ENCODE measurements around the gene MYO5C.

Gene MYO5C

GRCh38 chr15:52196891-52197290, 98.7 kb downstream of the MYO5C start:
- Histone ChIP-seq H3K36me3 (replicated peaks) (no peaks in the 10 kb centered on the region), H3K4me3 (ENCODE audit: low read depth, low read length) (no peak overlapping the region)
- in situ Hi-C loops (cut with HindIII; ENCODE audit: low pct_ligation_motif_present, low sequenced_read_pairs): no loop called here

GRCh38 chr15:52193791-52194190, 101.8 kb downstream of the MYO5C start:
- no peak for DNase-seq
- no peak for TF ChIP-seq CTCF (IDR thresholded peaks at IDR 0.05; ENCODE audit: low read depth, low read length, missing control alignments)
- Histone ChIP-seq H3K27me3 (replicated peaks) (no peaks in the 10 kb centered on the region), H3K4me3 (ENCODE audit: low read depth, low read length) (no peak overlapping the region), H3K36me3 (replicated peaks) (no peaks in the 10 kb centered on the region), H3K27ac (no peak overlapping the region)
- in situ Hi-C loops (cut with HindIII; ENCODE audit: low pct_ligation_motif_present, low sequenced_read_pairs): no loop called here

More at GRCh38 chr15:52196891-52197290, 98.7 kb downstream of the MYO5C start:
- no peak for TF ChIP-seq CTCF (IDR thresholded peaks at IDR 0.05; ENCODE audit: low read depth, low read length, missing control alignments)
- no peak overlapping the region for H3K27ac ChIP-seq
- no peaks in the 10 kb centered on the region for H3K27me3 ChIP-seq (replicated peaks)
- DNase-seq: no peak

GRCh38 chr15:52193321-52193720, 102.3 kb downstream of the MYO5C start:
- Histone ChIP-seq H3K36me3 (replicated peaks) (no peaks in the 10 kb centered on the region), H3K27me3 (replicated peaks) (no peaks in the 10 kb centered on the region), H3K4me3 (ENCODE audit: low read depth, low read length) (no peak overlapping the region), H3K27ac (no peak overlapping the region)
- in situ Hi-C loops (cut with HindIII; ENCODE audit: low pct_ligation_motif_present, low sequenced_read_pairs): no loop called here
- no peak for DNase-seq
- no peak for TF ChIP-seq CTCF (IDR thresholded peaks at IDR 0.05; ENCODE audit: low read depth, low read length, missing control alignments)

- no peak for DNase-seq
- no peak within 1 kb of the TSS for H3K4me3 ChIP-seq (ENCODE audit: low read depth, low read length)
- no peaks in the 10 kb centered on the region for H3K27me3 ChIP-seq (replicated peaks)
- TF ChIP-seq CTCF (IDR thresholded peaks at IDR 0.05; ENCODE audit: low read depth, low read length, missing control alignments): no peak
- no peak within 1 kb of the TSS for H3K27ac ChIP-seq
- in situ Hi-C loops (cut with HindIII; ENCODE audit: low pct_ligation_motif_present, low sequenced_read_pairs): no loop called here
- H3K36me3 ChIP-seq (replicated peaks): no peaks in the 10 kb centered on the region
Measured at GRCh38 chr15:52191207-52191606, 104.4 kb downstream of the MYO5C start, which contains the start of gene GNB5. GNB5 (minus strand) TSS chr15:52191392; CDS start chr15:52184676, 6,716 bp downstream.

- in situ Hi-C loops (cut with HindIII; ENCODE audit: low pct_ligation_motif_present, low sequenced_read_pairs): no loop called here
- no peak overlapping the region for H3K4me3 ChIP-seq (ENCODE audit: low read depth, low read length)
- DNase-seq: no peak
- no peaks in the 10 kb centered on the region for H3K27me3 ChIP-seq (replicated peaks)
- H3K27ac ChIP-seq: no peak overlapping the region
- no peak for TF ChIP-seq CTCF (IDR thresholded peaks at IDR 0.05; ENCODE audit: low read depth, low read length, missing control alignments)
- H3K36me3 ChIP-seq (replicated peaks): no peaks in the 10 kb centered on the region
Measured at GRCh38 chr15:52186651-52187486, 108.7 kb downstream of the MYO5C start.

All from brain microvascular endothelial cell (primary cell).